ENCODE data around the gene PSME4.

PSME4 gene

DNA sequence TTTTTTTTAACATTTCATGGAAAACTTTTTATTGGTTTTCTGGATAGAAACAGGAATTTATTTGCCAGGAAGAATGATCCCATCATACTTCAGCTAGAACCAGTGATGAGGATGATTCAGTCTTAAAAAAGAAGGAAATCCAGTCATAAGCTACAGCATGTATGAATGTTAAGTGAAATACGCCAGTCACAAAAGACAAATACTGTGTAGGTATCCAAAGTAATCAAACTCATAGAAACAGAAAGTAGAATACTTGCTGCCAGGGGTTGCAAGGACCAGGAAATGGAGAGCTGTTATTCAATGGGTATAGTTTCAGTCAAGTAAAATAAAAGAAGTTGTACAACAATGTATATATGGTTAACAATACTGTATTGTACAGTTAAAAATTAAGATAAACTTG is 21.3 kb downstream of the PSME4 start:
- H3K27ac Mint-ChIP-seq = no peak overlapping the region
- DNase-seq = no peak
- TF ChIP-seq, protein P1, sequence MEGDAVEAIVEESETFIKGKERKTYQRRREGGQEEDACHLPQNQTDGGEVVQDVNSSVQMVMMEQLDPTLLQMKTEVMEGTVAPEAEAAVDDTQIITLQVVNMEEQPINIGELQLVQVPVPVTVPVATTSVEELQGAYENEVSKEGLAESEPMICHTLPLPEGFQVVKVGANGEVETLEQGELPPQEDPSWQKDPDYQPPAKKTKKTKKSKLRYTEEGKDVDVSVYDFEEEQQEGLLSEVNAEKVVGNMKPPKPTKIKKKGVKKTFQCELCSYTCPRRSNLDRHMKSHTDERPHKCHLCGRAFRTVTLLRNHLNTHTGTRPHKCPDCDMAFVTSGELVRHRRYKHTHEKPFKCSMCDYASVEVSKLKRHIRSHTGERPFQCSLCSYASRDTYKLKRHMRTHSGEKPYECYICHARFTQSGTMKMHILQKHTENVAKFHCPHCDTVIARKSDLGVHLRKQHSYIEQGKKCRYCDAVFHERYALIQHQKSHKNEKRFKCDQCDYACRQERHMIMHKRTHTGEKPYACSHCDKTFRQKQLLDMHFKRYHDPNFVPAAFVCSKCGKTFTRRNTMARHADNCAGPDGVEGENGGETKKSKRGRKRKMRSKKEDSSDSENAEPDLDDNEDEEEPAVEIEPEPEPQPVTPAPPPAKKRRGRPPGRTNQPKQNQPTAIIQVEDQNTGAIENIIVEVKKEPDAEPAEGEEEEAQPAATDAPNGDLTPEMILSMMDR (IDR thresholded peaks at IDR 0.05) = no peak
- H3K27me3 Mint-ChIP-seq (ENCODE audit: low read depth, poor library complexity) = no peaks in the 10 kb centered on the region
- H3K4me1 Mint-ChIP-seq = no peaks in the 10 kb centered on the region
- peaks cover 54% of the 10 kb centered on the region for H3K36me3 Mint-ChIP-seq (ENCODE audit: low read depth)
- H3K9me3 Mint-ChIP-seq = no peaks in the 10 kb centered on the region
- no peak overlapping the region for H3K4me3 Mint-ChIP-seq

DNA sequence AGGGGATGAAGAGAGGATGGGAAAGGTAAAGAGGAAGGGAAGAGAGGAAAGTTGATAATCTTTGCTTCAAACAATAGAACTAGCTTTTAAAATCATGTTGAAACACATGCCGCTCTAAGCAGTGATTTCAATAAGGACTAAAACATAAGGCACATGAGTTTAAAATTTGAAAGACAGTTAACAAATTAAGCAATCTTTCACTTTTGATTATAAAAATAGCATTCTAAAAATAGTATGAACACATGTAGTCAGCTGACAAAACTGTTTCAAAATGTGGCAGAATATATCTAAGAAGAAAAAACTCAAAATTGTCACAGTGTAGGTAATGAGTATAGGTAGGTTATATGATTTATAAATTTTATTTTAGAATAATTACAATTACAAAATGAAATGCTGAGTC is 25.3 kb downstream of the PSME4 start:
- no peak for DNase-seq
- no peaks in the 10 kb centered on the region for H3K9me3 Mint-ChIP-seq
- H3K36me3 Mint-ChIP-seq (ENCODE audit: low read depth) = peaks cover 49% of the 10 kb centered on the region
- peak overlapping the region; percentile 82 for H3K27ac Mint-ChIP-seq
- no peak overlapping the region for H3K4me3 Mint-ChIP-seq
- H3K27me3 Mint-ChIP-seq (ENCODE audit: low read depth, poor library complexity) = no peaks in the 10 kb centered on the region
- TF ChIP-seq, protein P1 (IDR thresholded peaks at IDR 0.05) = no peak
- no peaks in the 10 kb centered on the region for H3K4me1 Mint-ChIP-seq

DNA sequence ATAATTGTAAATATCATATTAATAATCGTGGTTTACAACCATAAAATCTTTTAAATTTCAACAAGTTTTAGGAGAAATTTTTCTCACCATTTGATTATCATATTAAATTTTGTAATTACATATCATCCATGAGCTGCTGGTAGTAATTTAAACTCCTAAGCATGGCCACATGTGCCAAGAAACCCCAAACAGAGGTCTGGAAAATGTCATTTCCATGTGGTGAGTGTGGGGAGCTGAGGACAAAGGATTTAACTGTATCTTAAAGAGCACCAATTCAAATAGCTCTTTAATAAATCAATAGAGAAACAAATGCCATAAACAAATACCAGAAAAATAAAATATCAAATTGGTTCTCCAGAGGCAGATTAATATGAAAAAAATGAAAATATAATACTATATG is 26.3 kb downstream of the PSME4 start:
- Mint-ChIP-seq H3K27me3 (ENCODE audit: low read depth, poor library complexity) (no peaks in the 10 kb centered on the region), H3K27ac (no peak overlapping the region), H3K4me1 (no peaks in the 10 kb centered on the region), H3K9me3 (no peaks in the 10 kb centered on the region), H3K4me3 (no peak overlapping the region), H3K36me3 (ENCODE audit: low read depth) (peaks cover 50% of the 10 kb centered on the region)
- TF ChIP-seq, protein P1 (IDR thresholded peaks at IDR 0.05) = no peak
- no peak for DNase-seq

DNA sequence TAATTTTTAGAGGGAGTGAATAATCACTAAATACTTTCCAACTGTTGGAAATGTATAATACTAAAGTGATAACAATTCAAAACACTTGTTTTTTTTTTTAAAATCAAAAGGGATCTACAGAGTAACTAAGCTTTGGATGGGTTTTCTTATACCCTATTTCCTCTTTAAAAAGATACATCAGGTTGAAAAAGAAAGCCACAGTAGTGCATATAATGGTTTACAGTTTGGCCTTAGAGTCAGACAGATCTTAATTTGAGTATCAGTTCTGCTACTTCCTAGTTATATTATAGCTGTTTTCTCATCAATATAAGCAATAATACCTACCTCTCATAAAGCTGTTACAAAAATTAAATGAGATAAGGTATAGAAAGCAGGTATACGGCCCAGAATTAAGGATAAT is 28.5 kb downstream of the PSME4 start:
- Mint-ChIP-seq H3K4me1 (no peaks in the 10 kb centered on the region), H3K27me3 (ENCODE audit: low read depth, poor library complexity) (no peaks in the 10 kb centered on the region), H3K9me3 (no peaks in the 10 kb centered on the region), H3K36me3 (ENCODE audit: low read depth) (peaks cover 40% of the 10 kb centered on the region), H3K27ac (no peak overlapping the region), H3K4me3 (no peak overlapping the region)
- TF ChIP-seq, protein P1 (IDR thresholded peaks at IDR 0.05) = no peak
- DNase-seq = no peak

DNA sequence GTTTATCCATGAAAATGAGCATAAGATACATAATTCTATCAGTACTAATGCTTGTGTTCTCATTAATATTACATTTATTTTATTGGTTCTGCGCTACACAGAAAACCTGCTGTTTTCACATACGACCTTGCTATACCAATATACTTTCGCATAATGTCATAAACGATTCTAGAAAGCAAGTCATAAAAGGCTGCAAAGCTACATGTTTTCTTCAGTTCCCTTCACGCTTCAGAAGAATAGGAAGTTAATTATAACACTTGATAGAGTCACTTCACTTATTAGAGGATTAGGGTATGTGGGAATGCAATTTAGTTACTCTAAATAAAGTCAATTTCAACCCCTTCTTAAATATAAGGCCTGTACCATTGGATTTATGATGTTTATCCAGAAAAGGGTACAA is 29.0 kb downstream of the PSME4 start:
- H3K9me3 Mint-ChIP-seq = no peaks in the 10 kb centered on the region
- no peak for DNase-seq
- no peak overlapping the region for H3K4me3 Mint-ChIP-seq
- TF ChIP-seq, protein P1 (IDR thresholded peaks at IDR 0.05) = no peak
- H3K27me3 Mint-ChIP-seq (ENCODE audit: low read depth, poor library complexity) = no peaks in the 10 kb centered on the region
- H3K4me1 Mint-ChIP-seq = no peaks in the 10 kb centered on the region
- no peak overlapping the region for H3K27ac Mint-ChIP-seq
- peaks cover 40% of the 10 kb centered on the region for H3K36me3 Mint-ChIP-seq (ENCODE audit: low read depth)

DNA sequence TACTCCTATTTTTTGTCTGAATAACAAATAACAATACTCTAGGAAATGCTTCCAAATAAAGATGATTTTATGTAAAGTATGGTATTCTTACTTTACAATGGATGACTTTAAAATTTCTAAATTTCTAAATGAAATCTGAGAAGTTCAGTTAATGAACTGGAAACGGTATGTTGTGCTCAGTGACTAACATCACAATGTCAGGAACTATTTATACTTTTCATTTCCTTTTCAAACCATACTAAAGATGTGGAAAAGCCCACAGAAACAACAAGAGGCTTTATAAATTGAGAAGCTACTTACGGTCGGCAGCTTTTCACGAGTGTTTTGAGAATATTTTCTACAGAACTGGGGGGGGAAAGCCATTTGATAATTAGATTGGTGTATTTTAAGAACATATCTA is 31.1 kb downstream of the PSME4 start:
- Mint-ChIP-seq H3K9me3 (no peaks in the 10 kb centered on the region), H3K4me1 (no peaks in the 10 kb centered on the region), H3K36me3 (ENCODE audit: low read depth) (peaks cover 31% of the 10 kb centered on the region), H3K27ac (no peak overlapping the region), H3K4me3 (no peak overlapping the region), H3K27me3 (ENCODE audit: low read depth, poor library complexity) (no peaks in the 10 kb centered on the region)
- no peak for DNase-seq
- TF ChIP-seq, protein P1 (IDR thresholded peaks at IDR 0.05) = no peak

All from nephron progenitor cell (in vitro differentiated cells).